Endothelial cell of umbilical vein (primary cell): ENCODE data around the gene JDP2.
A peak's percentile ranks its signal among the peaks of the same experiment; 100 is the strongest.

Experiments
- EZH2 ChIP-seq: IDR thresholded peaks from 2 replicates; pipeline ENCODE4 v1.6.1; 2012; ENCODE audit warnings: borderline replicate concordance, low read depth, mild to moderate bottlenecking, moderate library complexity, low read length, inconsistent platforms; ENCODE audit not compliant: severe bottlenecking
- FOS ChIP-seq: IDR thresholded peaks from 2 replicates; pipeline ENCODE4 v1.6.1; 2011; ENCODE audit warnings: mild to moderate bottlenecking, low read length, moderate library complexity, borderline replicate concordance; ENCODE audit not compliant: insufficient read depth
- GATA2 ChIP-seq: IDR thresholded peaks from 2 replicates; pipeline ENCODE4 v1.7.0; 2011; ENCODE audit warnings: low read depth, mild to moderate bottlenecking, moderate library complexity, mixed read lengths, low read length; ENCODE audit not compliant: insufficient read length, insufficient read depth
- JUN ChIP-seq: IDR thresholded peaks from 2 replicates; pipeline ENCODE4 v1.6.1; 2011; ENCODE audit warnings: borderline replicate concordance, low read depth; ENCODE audit not compliant: insufficient read length, insufficient read depth
- MYC ChIP-seq: IDR thresholded peaks from one replicate; pipeline ENCODE4 v1.6.1; 2011; ENCODE audit warnings: mild to moderate bottlenecking, low read depth, low read length
- POLR2A ChIP-seq: IDR thresholded peaks from 2 replicates; pipeline ENCODE4 v1.6.1; 2012; ENCODE audit warnings: low read depth, mild to moderate bottlenecking, control low read depth, low read length
- POLR2AphosphoS5 ChIP-seq: IDR thresholded peaks from 2 replicates; pipeline ENCODE4 v1.6.1; 2012; ENCODE audit warnings: low read depth, mild to moderate bottlenecking, control low read depth, low read length, moderate library complexity; ENCODE audit not compliant: insufficient read depth
- TF ChIP-seq, protein P1 (sequence below), 2 donors: IDR thresholded peaks; 1 replicate in 1 of 2; 2 replicates in 1 of 2; pipeline ENCODE4 v1.5.1; 2011; ENCODE audit warnings: low read length in 2 of 2, mild to moderate bottlenecking in 2 of 2, moderate library complexity in 2 of 2, control low read depth in 1 of 2, inconsistent platforms in 1 of 2, low read depth in 1 of 2; ENCODE audit not compliant: insufficient read depth in 1 of 2; ENCODE audit errors: extremely low read depth in 1 of 2
- TF ChIP-seq, protein P2 (sequence below): IDR thresholded peaks from 2 replicates; pipeline ENCODE4 v1.6.1; 2011; ENCODE audit not compliant: insufficient read depth, insufficient read length

DNA sequence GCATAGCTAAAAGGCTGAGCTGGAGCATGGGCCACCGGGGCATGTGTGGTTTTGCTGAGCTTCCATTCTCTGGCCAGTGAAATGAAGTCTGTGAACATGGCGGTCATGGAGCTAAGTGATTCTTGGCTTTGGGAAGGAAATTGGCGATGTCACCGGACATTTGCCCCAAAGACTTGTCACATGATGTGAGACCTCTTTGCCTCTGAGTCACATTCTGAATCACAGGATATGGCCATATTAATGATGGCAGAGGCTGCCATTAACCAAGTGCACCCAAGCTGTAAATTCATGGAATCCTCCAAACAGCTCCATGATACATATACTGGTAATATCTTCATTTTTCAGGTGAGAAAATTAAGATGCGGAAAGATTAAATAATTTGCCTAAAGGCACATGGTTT is 67.1 kb downstream of the JDP2 start:
- TF ChIP-seq, protein P1, sequence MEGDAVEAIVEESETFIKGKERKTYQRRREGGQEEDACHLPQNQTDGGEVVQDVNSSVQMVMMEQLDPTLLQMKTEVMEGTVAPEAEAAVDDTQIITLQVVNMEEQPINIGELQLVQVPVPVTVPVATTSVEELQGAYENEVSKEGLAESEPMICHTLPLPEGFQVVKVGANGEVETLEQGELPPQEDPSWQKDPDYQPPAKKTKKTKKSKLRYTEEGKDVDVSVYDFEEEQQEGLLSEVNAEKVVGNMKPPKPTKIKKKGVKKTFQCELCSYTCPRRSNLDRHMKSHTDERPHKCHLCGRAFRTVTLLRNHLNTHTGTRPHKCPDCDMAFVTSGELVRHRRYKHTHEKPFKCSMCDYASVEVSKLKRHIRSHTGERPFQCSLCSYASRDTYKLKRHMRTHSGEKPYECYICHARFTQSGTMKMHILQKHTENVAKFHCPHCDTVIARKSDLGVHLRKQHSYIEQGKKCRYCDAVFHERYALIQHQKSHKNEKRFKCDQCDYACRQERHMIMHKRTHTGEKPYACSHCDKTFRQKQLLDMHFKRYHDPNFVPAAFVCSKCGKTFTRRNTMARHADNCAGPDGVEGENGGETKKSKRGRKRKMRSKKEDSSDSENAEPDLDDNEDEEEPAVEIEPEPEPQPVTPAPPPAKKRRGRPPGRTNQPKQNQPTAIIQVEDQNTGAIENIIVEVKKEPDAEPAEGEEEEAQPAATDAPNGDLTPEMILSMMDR (IDR thresholded peaks at IDR 0.05; ENCODE audit: extremely low read depth in 1 of 2, insufficient read depth in 1 of 2, low read depth in 1 of 2, low read length in 2 of 2) = no peak
- TF ChIP-seq POLR2A = no peak
- TF ChIP-seq FOS = peak; percentile 39
- no peak for TF ChIP-seq EZH2
- TF ChIP-seq POLR2AphosphoS5 = no peak
- TF ChIP-seq JUN = no peak
- TF ChIP-seq, protein P2, sequence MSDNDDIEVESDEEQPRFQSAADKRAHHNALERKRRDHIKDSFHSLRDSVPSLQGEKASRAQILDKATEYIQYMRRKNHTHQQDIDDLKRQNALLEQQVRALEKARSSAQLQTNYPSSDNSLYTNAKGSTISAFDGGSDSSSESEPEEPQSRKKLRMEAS = no peak
- TF ChIP-seq MYC = no peak
- TF ChIP-seq GATA2 = no peak
